HCT116 (cell line): ENCODE results near the gene ITPR2. TPM values are rescaled to one million over a fixed set of nuclear protein-coding genes. Genes with fewer than 3 reads are reported as not detected.

Experiments used
- ATAC-seq: fragments of 200-7000 bp; cut with Tn5 transposase; 2 replicates; pipeline ENCODE4 v1.9.1; 2020; ENCODE audit warnings: mild to moderate bottlenecking, moderate library complexity
- BruUV-seq: library from RNA; stranded (reverse); fragments of 400-500 nt; replicated peaks from 2 replicates; lab custom pipeline; 2021; lab: Mats Ljungman, UMichigan
- CTCF ChIA-PET: fragments of 300-600 bp; sonication (Branson Sonifier 250); formaldehyde crosslinking; loops from one replicate; lab custom pipeline; 2021; ENCODE audit warnings: antibody characterized with exemption; lab: Charles Lee
- POLR2A ChIA-PET: fragments of 300-600, 350-600 bp; sonication (Branson Sonifier 250); formaldehyde crosslinking; loops from one replicate; lab custom pipeline; 2021; ENCODE audit warnings: antibody characterized with exemption; lab: Charles Lee
- RAD21 ChIA-PET, 2 experiments: fragments of 300-600 bp; sonication (Branson Sonifier 250); formaldehyde crosslinking; loops; one replicate each; lab custom pipeline; 2023; ENCODE audit warnings: low total read pairs in 2 of 2; ENCODE audit not compliant: uncharacterized antibody in 2 of 2, unreplicated experiment in 2 of 2, low non-redundant PET in 1 of 2; lab: Charles Lee
- DNase-seq: peaks from one replicate; pipeline ENCODE4 v3.0.0-alpha.2; 2010; ENCODE audit warnings: low read depth, low spot score
- H2AFZ ChIP-seq: fragments of 200-600 bp; shearing (Covaris generic), sonication (generic); 2 replicates; pipeline ENCODE4 v1.6.1; 2017; ENCODE audit warnings: low read depth, mixed run types, mixed read lengths, antibody characterized with exemption, low read length; ENCODE audit not compliant: poor library complexity, severe bottlenecking
- H3K27ac ChIP-seq: 2 replicates; pipeline ENCODE4 v1.5.1; 2012; ENCODE audit warnings: low read depth, low read length
- H3K27me3 ChIP-seq: fragments of 200-600 bp; sonication (generic); 2 replicates; pipeline ENCODE4 v1.6.1; 2016; ENCODE audit warnings: mixed run types, low read length, mixed read lengths; ENCODE audit not compliant: insufficient read depth
- H3K36me3 ChIP-seq, 2 experiments: fragments of 200-500 bp in 1 of 2; fragments of 200-600 bp in 1 of 2; sonication (Bioruptor generic) in 1 of 2; sonication (generic) in 1 of 2; 2 replicates each; pipeline versions ENCODE4 v1.5.1 to v1.6.1; 2014 to 2016; ENCODE audit warnings: low read length in 2 of 2, inconsistent platforms in 1 of 2, mixed read lengths in 1 of 2, mixed run types in 1 of 2; ENCODE audit not compliant: insufficient read depth in 2 of 2, control insufficient read depth in 1 of 2
- H3K4me1 ChIP-seq, 2 experiments: fragments of 200-600 bp in 1 of 2; sonication (generic) in 1 of 2; 2 replicates each; pipeline versions ENCODE4 v1.5.1 to v1.6.1; 2012 to 2017; ENCODE audit warnings: low read length in 2 of 2, inconsistent platforms in 1 of 2, mild to moderate bottlenecking in 1 of 2, mixed read lengths in 1 of 2, mixed run types in 1 of 2, moderate library complexity in 1 of 2; ENCODE audit not compliant: insufficient read depth in 2 of 2, control insufficient read depth in 1 of 2
- H3K4me2 ChIP-seq: fragments of 200-600 bp; sonication (generic); 2 replicates; pipeline ENCODE4 v1.6.1; 2017; ENCODE audit warnings: mixed run types, low read length, mixed read lengths
- H3K4me3 ChIP-seq, 2 experiments: fragments of 200-600 bp in 1 of 2; sonication (generic) in 1 of 2; replicated peaks in 1 of 2; 2 replicates each; pipeline ENCODE4 v1.5.1; 2011 to 2016; ENCODE audit warnings: low read length in 2 of 2, control low read depth in 1 of 2, low read depth in 1 of 2, mild to moderate bottlenecking in 1 of 2, mixed read lengths in 1 of 2, mixed run types in 1 of 2
- H3K79me2 ChIP-seq: fragments of 200-600 bp; sonication (generic); 2 replicates; pipeline ENCODE4 v1.6.1; 2017; ENCODE audit warnings: mild to moderate bottlenecking, mixed run types, low read length, moderate library complexity, mixed read lengths; ENCODE audit not compliant: insufficient read depth
- H3K9ac ChIP-seq: fragments of 200-600 bp; sonication (generic); 2 replicates; pipeline ENCODE4 v1.6.1; 2016; ENCODE audit warnings: low read length, mixed read lengths
- H3K9me2 ChIP-seq: fragments of 200-600 bp; sonication (generic), shearing (Covaris generic); 2 replicates; pipeline ENCODE4 v1.6.1; 2017; ENCODE audit warnings: mixed run types, mild to moderate bottlenecking, moderate library complexity; ENCODE audit not compliant: insufficient read depth
- H3K9me3 ChIP-seq, 2 experiments: fragments of 200-500 bp in 1 of 2; fragments of 200-600 bp in 1 of 2; sonication (Bioruptor generic) in 1 of 2; sonication (generic) in 1 of 2; 2 replicates each; pipeline ENCODE4 v1.6.1; 2014 to 2017; ENCODE audit warnings: low read length in 2 of 2, mixed read lengths in 2 of 2, inconsistent platforms in 1 of 2, low read depth in 1 of 2, mild to moderate bottlenecking in 1 of 2, mixed run types in 1 of 2, moderate library complexity in 1 of 2; ENCODE audit not compliant: control insufficient read depth in 1 of 2, insufficient read depth in 1 of 2
- H4K20me1 ChIP-seq: fragments of 200-600 bp; sonication (generic), shearing (Covaris generic); 2 replicates; pipeline ENCODE4 v1.6.1; 2017; ENCODE audit warnings: mixed run types, mild to moderate bottlenecking, moderate library complexity; ENCODE audit not compliant: insufficient read depth
- ATF3 ChIP-seq: IDR thresholded peaks from 2 replicates; pipeline ENCODE4 v1.6.1; 2012
- CEBPB ChIP-seq: IDR thresholded peaks from 2 replicates; pipeline ENCODE4 v1.6.1; 2012; ENCODE audit warnings: low read depth
- CTCF ChIP-seq, 3 experiments: fragments of 200-600 bp in 1 of 3; sonication (generic) in 1 of 3; IDR thresholded peaks in 2 of 3; conservative IDR thresholded peaks in 1 of 3; 2 replicates each; pipeline ENCODE4 v1.5.1; 2012 to 2017; ENCODE audit warnings: low read depth in 2 of 3, low read length in 2 of 3, antibody characterized with exemption in 1 of 3, borderline replicate concordance in 1 of 3, control low read depth in 1 of 3, mild to moderate bottlenecking in 1 of 3, mixed read lengths in 1 of 3, mixed run types in 1 of 3, moderate library complexity in 1 of 3; ENCODE audit not compliant: insufficient read depth in 1 of 3
- RAD21 ChIP-seq: IDR thresholded peaks from 2 replicates; pipeline ENCODE4 v1.6.1; 2012; ENCODE audit warnings: low read depth, mild to moderate bottlenecking
- REST ChIP-seq: IDR thresholded peaks from 2 replicates; pipeline ENCODE4 v1.6.1; 2012; ENCODE audit warnings: low read depth
- intact Hi-C: fragments of 100-400 bp; cut with micrococcal nuclease; formaldehyde crosslinking; loops from 2 replicates; pipeline ENCODE4 v1.10.0; 2022
- total RNA-seq: library from RNA; stranded (reverse); gene quantifications from one replicate; pipeline ENCODE4 v1.2.1, GENCODE V29; 2021; ENCODE audit not compliant: unreplicated experiment

Gene ITPR2
- total RNA-seq, 1 experiment from 2014 or later, result 6.5 TPM

DNA sequence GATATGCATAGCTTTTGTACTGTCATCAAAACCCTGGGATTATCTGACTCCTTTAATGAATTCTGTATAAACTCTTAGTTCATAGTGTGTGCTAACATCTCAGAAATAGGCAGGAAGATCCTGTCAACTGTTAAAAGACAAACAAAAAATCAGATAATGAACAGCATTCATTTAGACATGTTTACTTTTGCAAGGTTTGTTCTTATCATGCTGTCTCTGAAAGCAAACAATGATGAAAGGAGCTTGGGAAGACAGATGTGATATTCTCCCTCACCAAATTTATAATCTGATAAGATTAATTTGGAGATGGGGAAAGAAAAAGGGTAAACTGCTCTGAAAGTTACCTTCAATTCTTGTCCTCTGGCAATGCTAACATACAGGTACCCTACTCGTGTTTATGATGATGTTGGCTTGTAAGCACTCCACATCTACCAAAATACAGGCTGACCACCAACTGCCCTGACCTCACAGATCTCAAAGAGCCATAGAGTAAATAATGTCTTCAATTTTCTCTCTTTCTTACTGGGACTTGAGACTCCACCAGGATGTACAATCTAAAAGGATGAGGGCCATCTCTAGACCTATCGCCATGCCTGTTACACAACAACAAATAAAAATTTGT, 403.8 kb downstream of the ITPR2 start:
- ChIA-PET CTCF (interaction anchor here (0.6 kb wide), 1 partner anchor 272 kb away, joined by 3 read pairs; no protein-coding TSS in a partner anchor), RAD21 (no interaction called here), POLR2A (no interaction called here)
- Histone ChIP-seq H3K4me2 (no peak overlapping the region), H3K36me3 (no peaks in the 10 kb centered on the region), H3K27ac (no peak overlapping the region), H4K20me1 (no peaks in the 10 kb centered on the region), H3K79me2 (no peaks in the 10 kb centered on the region), H2AFZ (no peak overlapping the region), H3K4me1 (no peaks in the 10 kb centered on the region), H3K9me3 (no peaks in the 10 kb centered on the region), H3K4me3 (no peak overlapping the region), H3K9ac (no peak overlapping the region), H3K9me2 (no peaks in the 10 kb centered on the region), H3K27me3 (no peaks in the 10 kb centered on the region)
- intact Hi-C loops, result no loop called here
- TF ChIP-seq REST (no peak), CEBPB (no peak), CTCF (IDR thresholded peaks at IDR 0.05 in 2 of 3, conservative IDR thresholded peaks at IDR 0.05 in 1 of 3; ENCODE audit: borderline replicate concordance in 1 of 3, insufficient read depth in 1 of 3, low read depth in 2 of 3, low read length in 2 of 3) (no peak), RAD21 (no peak), ATF3 (no peak)
- no peak for ATAC-seq
- no peak for DNase-seq
- no TSS peak for BruUV-seq
